Skeletal muscle tissue (tissue), 4 donors: ENCODE data around the gene PDE11A. TPM values are rescaled to one million over a fixed set of nuclear protein-coding genes. Genes with fewer than 3 reads are reported as not detected.

Experiments
- H3K27ac ChIP-seq: one replicate; pipeline ENCODE4 v1.7.0; 2013; ENCODE audit warnings: mild to moderate bottlenecking, low read depth, low read length, inconsistent platforms
- H3K27me3 ChIP-seq, 3 donors: one replicate each; pipeline ENCODE4 v1.7.0; 2013; ENCODE audit warnings: low read length in 3 of 3; ENCODE audit not compliant: control insufficient read depth in 3 of 3, insufficient read depth in 3 of 3
- H3K36me3 ChIP-seq, 3 donors: one replicate each; pipeline ENCODE4 v1.7.0; 2013; ENCODE audit warnings: low read length in 3 of 3; ENCODE audit not compliant: control insufficient read depth in 3 of 3, insufficient read depth in 3 of 3
- H3K4me1 ChIP-seq, 3 donors: one replicate each; pipeline ENCODE4 v1.7.0; 2013; ENCODE audit warnings: low read length in 3 of 3, mild to moderate bottlenecking in 3 of 3; ENCODE audit not compliant: control insufficient read depth in 3 of 3, insufficient read depth in 3 of 3
- H3K4me3 ChIP-seq, 3 donors: one replicate each; pipeline ENCODE4 v1.7.0; 2013; ENCODE audit warnings: low read length in 3 of 3
- H3K9ac ChIP-seq, 3 donors: one replicate each; pipeline ENCODE4 v1.7.0; 2013; ENCODE audit warnings: low read length in 3 of 3, mild to moderate bottlenecking in 3 of 3, moderate library complexity in 2 of 3, low read depth in 1 of 3
- H3K9me3 ChIP-seq, 3 donors: one replicate each; pipeline ENCODE4 v1.7.0; 2013; ENCODE audit warnings: low read length in 3 of 3; ENCODE audit not compliant: control insufficient read depth in 3 of 3
- total RNA-seq: library from RNA; depleted of rRNA; stranded (reverse); fragments of >200 nt; gene quantifications from one replicate; pipeline ENCODE4 v1.2.3, GENCODE V29; 2014
- donor health status: Osteomylitis.

The PDE11A gene
- total RNA-seq, 1 donor from 2014 or later, result 1.0 TPM

DNA sequence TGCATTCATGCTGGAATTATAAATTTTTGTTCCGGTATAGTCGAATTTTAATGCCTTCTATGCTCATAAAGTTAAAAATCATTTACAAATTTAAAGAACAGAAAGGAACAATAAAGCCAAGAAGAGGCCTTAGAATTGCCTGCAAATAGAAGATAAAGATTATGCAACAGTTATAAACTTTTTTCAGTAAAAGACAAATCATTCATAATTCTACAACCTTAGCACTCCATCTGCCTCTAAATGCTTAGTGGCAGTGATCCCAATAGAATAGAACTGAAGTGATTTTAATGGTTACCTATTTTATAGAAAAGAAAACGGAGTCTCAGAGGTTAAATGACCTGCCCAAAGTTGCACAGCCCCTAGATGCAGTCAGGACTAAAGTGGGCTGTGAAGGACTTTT is 468.8 kb downstream of the PDE11A start:
- Histone ChIP-seq H3K9ac (no peak overlapping the region), H3K36me3 (no peaks in the 10 kb centered on the region), H3K4me1 (peaks cover 4 to 7% (median 6%) of the 10 kb centered on the region in 3 donors), H3K4me3 (no peak overlapping the region), H3K27ac (no peak overlapping the region), H3K9me3 (no peaks in the 10 kb centered on the region), H3K27me3 (no peaks in the 10 kb centered on the region)

DNA sequence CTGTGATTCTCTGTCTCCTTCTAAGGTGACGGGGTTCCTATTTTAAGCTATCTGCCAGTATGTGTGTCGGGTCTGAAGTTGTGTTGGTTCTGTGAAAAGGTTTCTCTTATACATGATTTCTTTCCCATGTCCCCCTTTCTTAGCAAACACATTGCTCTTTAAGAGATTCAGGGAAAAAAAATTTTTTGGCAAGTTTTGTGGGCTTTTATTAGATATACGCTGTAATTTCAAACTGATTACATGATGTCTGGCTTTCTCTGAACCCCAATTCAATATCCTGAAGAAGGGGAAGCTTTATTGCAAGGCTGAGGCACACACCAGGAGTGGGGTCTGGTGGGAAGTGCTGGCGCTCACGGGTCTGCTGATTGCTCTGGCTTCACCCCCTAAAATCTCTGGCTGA is 469.4 kb downstream of the PDE11A start:
- Histone ChIP-seq H3K27ac (no peak overlapping the region), H3K4me1 (peaks cover 9 to 13% (median 11%) of the 10 kb centered on the region in 3 donors)

DNA sequence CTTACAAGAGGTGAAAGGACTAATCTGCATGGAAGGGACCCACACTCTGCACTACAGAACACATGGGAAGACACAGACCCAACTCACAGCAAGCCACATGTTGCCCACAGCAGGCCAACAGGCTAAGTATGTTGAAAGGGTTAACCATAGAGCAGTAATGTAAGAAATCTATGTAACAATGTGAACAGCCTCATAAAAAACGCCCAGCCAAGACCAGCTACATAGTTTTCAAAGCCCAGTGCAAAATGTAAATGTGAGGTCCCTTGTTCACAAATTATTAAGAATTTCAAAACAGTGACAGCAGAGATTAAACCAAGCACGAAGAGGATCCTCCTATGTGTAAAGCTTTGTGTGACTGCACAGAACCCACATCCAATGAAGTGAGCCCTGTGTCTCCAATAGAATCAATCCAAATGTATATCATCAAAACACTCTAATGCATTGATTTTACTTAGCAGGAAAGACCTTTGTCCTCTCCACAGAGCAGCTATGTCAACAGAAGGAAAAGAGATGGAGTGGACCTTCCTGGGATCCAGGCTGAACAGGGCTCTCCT is 469.9 kb downstream of the PDE11A start:
- no peaks in the 10 kb centered on the region for H3K27me3 ChIP-seq
- no peaks in the 10 kb centered on the region for H3K36me3 ChIP-seq
- H3K27ac ChIP-seq, result no peak overlapping the region
- H3K9me3 ChIP-seq, result no peaks in the 10 kb centered on the region
- H3K4me1 ChIP-seq, result peaks cover 14 to 16% (median 16%) of the 10 kb centered on the region in 3 donors
- no peak overlapping the region for H3K4me3 ChIP-seq
- no peak overlapping the region for H3K9ac ChIP-seq

More for the DNA sequence above, 469.4 kb downstream of the PDE11A start:
- Histone ChIP-seq H3K36me3 (no peaks in the 10 kb centered on the region), H3K4me3 (no peak overlapping the region), H3K9me3 (no peaks in the 10 kb centered on the region), H3K27me3 (no peaks in the 10 kb centered on the region), H3K9ac (no peak overlapping the region)

DNA sequence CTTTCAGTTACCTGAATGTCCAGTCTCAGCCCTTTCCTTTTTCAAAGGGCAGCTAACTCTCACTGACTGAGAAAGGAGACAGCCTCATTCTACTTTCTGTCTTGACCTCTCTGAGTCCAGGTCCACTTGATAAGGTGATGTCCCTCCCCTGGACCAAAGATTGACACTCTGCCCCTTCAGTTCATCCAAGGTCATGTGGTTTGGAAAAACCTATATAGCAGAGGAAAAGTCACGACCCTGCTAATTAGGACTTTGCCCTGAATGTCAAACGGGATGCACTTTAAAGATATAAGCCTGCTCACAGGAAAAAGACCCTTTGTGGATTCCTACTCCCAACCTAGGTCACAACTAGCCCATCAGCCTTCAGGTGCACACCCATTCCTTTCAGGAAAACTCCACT is 471.7 kb downstream of the PDE11A start:
- H3K4me3 ChIP-seq, result no peak overlapping the region
- H3K9me3 ChIP-seq, result no peaks in the 10 kb centered on the region
- H3K27ac ChIP-seq, result no peak overlapping the region
- H3K36me3 ChIP-seq, result no peaks in the 10 kb centered on the region
- H3K4me1 ChIP-seq, result peaks cover 14 to 17% (median 16%) of the 10 kb centered on the region in 3 donors
- no peaks in the 10 kb centered on the region for H3K27me3 ChIP-seq
- no peak overlapping the region for H3K9ac ChIP-seq

DNA sequence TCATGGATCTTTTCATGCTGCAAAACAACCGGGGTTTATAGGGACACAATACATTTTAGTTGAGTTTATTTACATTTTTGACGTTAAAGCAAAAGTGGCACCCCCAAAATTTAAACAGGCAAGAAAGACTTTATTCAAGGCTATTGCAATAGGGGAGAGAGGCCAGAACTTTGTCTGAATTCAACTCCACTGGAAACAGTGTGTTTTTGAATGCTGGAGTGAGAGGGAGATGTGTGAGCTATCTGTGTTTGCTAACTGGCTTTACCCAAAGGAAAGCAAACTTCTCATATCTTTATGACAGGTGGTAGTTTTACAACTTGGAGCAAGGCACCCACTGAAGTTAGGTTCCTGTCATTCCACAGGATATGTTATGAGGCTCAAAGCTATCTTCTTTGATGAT is 472.6 kb downstream of the PDE11A start:
- no peak overlapping the region for H3K9ac ChIP-seq
- H3K9me3 ChIP-seq, result no peaks in the 10 kb centered on the region
- peak overlapping the region; percentile 66 for H3K27ac ChIP-seq
- no peaks in the 10 kb centered on the region for H3K27me3 ChIP-seq
- H3K36me3 ChIP-seq, result no peaks in the 10 kb centered on the region
- H3K4me1 ChIP-seq, result peaks cover 14 to 17% (median 16%) of the 10 kb centered on the region in 3 donors
- H3K4me3 ChIP-seq, result no peak overlapping the region

DNA sequence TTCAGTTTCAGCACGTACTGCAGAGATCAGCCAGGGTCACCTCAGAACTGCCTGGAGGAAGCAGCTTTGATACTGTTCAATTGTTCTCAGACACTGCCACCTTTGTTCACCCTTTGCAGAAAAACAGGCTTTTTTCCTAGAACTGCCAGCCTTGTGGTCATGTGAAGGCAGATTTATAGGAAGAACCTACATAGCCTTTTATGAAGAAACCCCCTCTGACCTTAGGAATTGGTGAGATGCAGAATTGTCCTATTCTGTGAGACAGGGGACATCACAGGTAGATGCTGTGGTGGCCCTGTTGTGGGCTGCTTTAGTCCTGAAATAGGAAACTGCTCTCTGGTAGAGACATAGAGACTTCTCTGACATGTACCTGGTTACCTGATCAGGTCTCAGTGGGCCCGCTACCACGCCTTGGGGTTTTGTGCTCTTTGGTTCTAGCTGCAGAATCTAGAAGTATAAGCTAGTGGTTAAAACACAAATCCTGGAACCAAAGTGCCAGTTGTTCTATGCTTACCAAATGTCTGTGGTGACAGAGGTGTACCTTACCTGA is 473.4 kb downstream of the PDE11A start:
- no peaks in the 10 kb centered on the region for H3K36me3 ChIP-seq
- H3K4me3 ChIP-seq, result no peak overlapping the region
- peak overlapping the region; percentile 66 for H3K27ac ChIP-seq
- H3K4me1 ChIP-seq, result peaks cover 14 to 17% (median 16%) of the 10 kb centered on the region in 3 donors
- no peaks in the 10 kb centered on the region for H3K27me3 ChIP-seq
- H3K9ac ChIP-seq, result no peak overlapping the region
- H3K9me3 ChIP-seq, result no peaks in the 10 kb centered on the region

DNA sequence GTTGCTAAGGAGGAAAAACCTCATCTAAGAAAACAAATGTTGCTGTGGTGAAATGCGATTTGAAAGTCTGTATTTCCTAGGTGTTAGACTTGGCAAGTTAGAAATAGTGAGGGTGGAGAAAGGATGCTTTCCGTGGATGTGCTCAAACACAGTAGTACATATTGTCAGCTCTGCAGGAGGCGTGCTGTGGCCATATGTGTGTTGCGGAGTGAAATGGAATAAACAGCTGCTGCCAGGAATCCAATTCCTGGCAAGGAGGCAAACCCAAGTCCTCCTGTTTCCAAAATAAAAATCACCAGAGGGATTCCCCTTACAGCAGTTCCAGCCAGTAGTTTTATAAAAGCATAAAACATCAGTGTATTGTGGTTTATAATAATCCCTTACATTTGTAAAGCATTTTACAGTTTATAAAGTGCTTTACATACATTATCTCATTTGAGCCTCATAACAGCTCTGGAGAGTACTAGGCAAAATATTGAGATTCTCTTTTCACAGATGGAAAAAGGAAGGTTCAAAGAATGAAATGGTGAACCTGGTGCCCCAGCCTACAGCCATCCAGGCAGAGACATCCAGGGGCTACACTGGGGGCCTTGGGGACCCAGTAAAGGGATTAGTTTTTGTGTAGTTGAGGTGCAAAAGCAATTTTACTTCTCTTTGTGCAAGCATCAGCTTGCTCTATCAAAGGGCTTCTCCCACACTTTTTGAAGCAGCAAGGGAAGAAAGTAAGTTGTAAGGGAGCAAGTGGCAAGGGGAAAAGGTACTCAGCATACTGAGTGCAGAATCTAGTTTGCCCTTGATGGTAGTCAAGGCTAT is 474.0 kb downstream of the PDE11A start:
- Histone ChIP-seq H3K27me3 (no peaks in the 10 kb centered on the region), H3K4me1 (peaks cover 14 to 17% (median 16%) of the 10 kb centered on the region in 3 donors), H3K9ac (no peak overlapping the region), H3K4me3 (peak overlapping the region in 1 of 3 donors; percentile 39), H3K27ac (peak overlapping the region; percentile 55), H3K9me3 (no peaks in the 10 kb centered on the region), H3K36me3 (no peaks in the 10 kb centered on the region)

DNA sequence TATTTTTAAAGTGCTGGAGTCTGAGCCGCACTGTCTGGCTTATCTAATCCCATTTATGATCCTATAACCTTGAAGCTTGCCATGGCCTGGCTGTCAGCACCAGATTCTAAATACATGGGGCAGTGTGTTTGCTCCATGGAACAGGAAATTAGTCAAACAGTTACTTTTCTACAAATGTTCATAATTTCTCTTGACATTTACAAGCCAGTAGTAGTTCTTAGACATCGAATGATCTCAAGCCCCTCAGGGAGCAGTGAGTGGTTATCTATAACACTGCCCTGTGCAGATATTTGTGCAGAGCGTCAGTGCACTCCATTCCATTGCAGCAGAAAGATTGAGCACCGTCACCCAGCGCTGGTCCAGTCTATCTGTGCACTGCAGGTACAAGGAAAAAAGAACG is 474.8 kb downstream of the PDE11A start:
- H3K27me3 ChIP-seq, result no peaks in the 10 kb centered on the region
- no peaks in the 10 kb centered on the region for H3K36me3 ChIP-seq
- peak overlapping the region in 1 of 3 donors; percentile 39 for H3K4me3 ChIP-seq
- no peaks in the 10 kb centered on the region for H3K9me3 ChIP-seq
- peaks cover 14 to 17% (median 16%) of the 10 kb centered on the region in 3 donors for H3K4me1 ChIP-seq
- H3K9ac ChIP-seq, result no peak overlapping the region
- no peak overlapping the region for H3K27ac ChIP-seq

DNA sequence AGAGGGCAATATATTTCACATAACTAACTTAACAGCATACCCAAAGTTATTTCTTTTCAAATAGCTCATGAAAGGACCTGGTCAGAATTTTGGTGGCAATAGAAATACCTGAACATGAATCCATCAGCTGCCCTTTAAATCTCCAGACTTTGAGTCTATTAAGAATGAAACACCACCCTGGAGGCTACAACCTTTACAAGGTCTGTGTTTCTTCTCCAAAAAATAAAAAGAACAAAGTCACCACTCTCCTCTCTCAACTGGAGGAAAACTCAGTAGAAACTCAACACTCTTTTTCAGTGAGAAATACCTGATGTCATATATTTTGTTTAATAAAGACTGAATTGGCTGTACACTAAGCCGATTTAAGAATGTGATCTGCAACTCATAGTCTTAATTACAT is 475.7 kb downstream of the PDE11A start:
- Histone ChIP-seq H3K27me3 (no peaks in the 10 kb centered on the region), H3K4me3 (no peak overlapping the region), H3K9me3 (no peaks in the 10 kb centered on the region), H3K36me3 (no peaks in the 10 kb centered on the region), H3K27ac (no peak overlapping the region), H3K9ac (no peak overlapping the region), H3K4me1 (peaks cover 14 to 17% (median 16%) of the 10 kb centered on the region in 3 donors)
